Fibroblast of skin of left quadriceps (primary cell): Measurements from ENCODE around the gene PRRX1.

ENCODE experiments used
- DNase-seq, 2 experiments: peaks; one replicate each; pipeline ENCODE4 v3.0.0-alpha.2; 2013; ENCODE audit warnings: low read depth in 2 of 2

PRRX1 gene

GRCh38 chr1:170691258-170691657 lies 27.3 kb downstream of the PRRX1 start:
- DNase-seq, result no peak

GRCh38 chr1:170692866-170693575 lies 29.1 kb downstream of the PRRX1 start:
- DNase-seq, result peak; percentile 81 to 82

GRCh38 chr1:170694172-170694926 lies 30.4 kb downstream of the PRRX1 start:
- DNase-seq, result no peak

- no peak for DNase-seq
These were observed 32.1 kb downstream of the PRRX1 start for GRCh38 chr1:170695955-170696590.

GRCh38 chr1:170696591-170697290 lies 32.8 kb downstream of the PRRX1 start:
- no peak for DNase-seq

GRCh38 chr1:170697316-170697715 lies 33.4 kb downstream of the PRRX1 start:
- DNase-seq, result no peak

GRCh38 chr1:170698301-170699275 lies 34.7 kb downstream of the PRRX1 start:
- no peak for DNase-seq

- DNase-seq, result no peak
These were observed 35.8 kb downstream of the PRRX1 start for GRCh38 chr1:170699696-170700095.

- no peak for DNase-seq
These were observed 37.1 kb downstream of the PRRX1 start for GRCh38 chr1:170700842-170701615.

GRCh38 chr1:170701962-170702361 lies 38.0 kb downstream of the PRRX1 start:
- DNase-seq, result no peak

- DNase-seq, result no peak
These were observed 39.7 kb downstream of the PRRX1 start for GRCh38 chr1:170703591-170703990.

GRCh38 chr1:170704256-170704655 lies 40.3 kb downstream of the PRRX1 start:
- no peak for DNase-seq

- DNase-seq, result no peak
These were observed 42.0 kb downstream of the PRRX1 start for GRCh38 chr1:170705981-170706380.

- no peak for DNase-seq
These were observed 43.2 kb downstream of the PRRX1 start for GRCh38 chr1:170707117-170707516.

GRCh38 chr1:170707959-170708655 lies 44.2 kb downstream of the PRRX1 start:
- peak; percentile 86 to 88 for DNase-seq

GRCh38 chr1:170711682-170712081 lies 47.8 kb downstream of the PRRX1 start:
- peak; percentile 88 to 89 for DNase-seq

- no peak for DNase-seq
These were observed 50.2 kb downstream of the PRRX1 start for GRCh38 chr1:170714163-170714562.

GRCh38 chr1:170714938-170715337 lies 51.0 kb downstream of the PRRX1 start:
- no peak for DNase-seq

GRCh38 chr1:170716835-170717429 lies 53.0 kb downstream of the PRRX1 start:
- no peak for DNase-seq
